Astrocyte (in vitro differentiated cells and primary cell): ENCODE measurements around the gene DISC1. TPM values are rescaled to one million over a fixed set of nuclear protein-coding genes. Genes with fewer than 3 reads are reported as not detected.
A peak's percentile ranks its signal among the peaks of the same experiment; 100 is the strongest.

ENCODE experiments used
- DNase-seq: peaks from one replicate; pipeline ENCODE4 v3.0.0-alpha.2; 2010; ENCODE audit warnings: low read depth
- FAIRE-seq: peaks from 2 replicates; lab custom pipeline; 2011; peaks lifted over from hg19 to GRCh38; lab: Jason Lieb, UNC
- H2AFZ ChIP-seq: 2 replicates; pipeline ENCODE4 v1.6.0; 2012; ENCODE audit warnings: low read depth, low read length, inconsistent platforms
- H3K27ac ChIP-seq: 2 replicates; pipeline ENCODE4 v1.5.1; 2011; ENCODE audit warnings: low read depth, low read length, inconsistent platforms
- H3K27me3 ChIP-seq: 2 replicates; pipeline ENCODE4 v1.6.0; 2011; ENCODE audit warnings: low read length, inconsistent platforms; ENCODE audit not compliant: insufficient read depth
- H3K36me3 ChIP-seq: 2 replicates; pipeline ENCODE4 v1.5.1; 2011; ENCODE audit warnings: low read length, inconsistent platforms; ENCODE audit not compliant: insufficient read depth
- H3K4me1 ChIP-seq: 2 replicates; pipeline ENCODE4 v1.5.1; 2011; ENCODE audit warnings: low read length, inconsistent platforms; ENCODE audit not compliant: insufficient read depth
- H3K4me2 ChIP-seq: 2 replicates; pipeline ENCODE4 v1.6.0; 2012; ENCODE audit warnings: low read length, inconsistent platforms
- H3K4me3 ChIP-seq: 2 replicates; pipeline ENCODE4 v1.5.1; 2011; ENCODE audit warnings: low read depth, mild to moderate bottlenecking, low read length, inconsistent platforms; ENCODE audit not compliant: insufficient read depth
- H3K79me2 ChIP-seq: 2 replicates; pipeline ENCODE4 v1.6.0; 2012; ENCODE audit warnings: mild to moderate bottlenecking, low read length, inconsistent platforms; ENCODE audit not compliant: insufficient read depth
- H3K9ac ChIP-seq: 2 replicates; pipeline ENCODE4 v1.6.0; 2012; ENCODE audit warnings: mild to moderate bottlenecking, low read length, inconsistent platforms
- H3K9me3 ChIP-seq: 2 replicates; pipeline ENCODE4 v1.5.1; 2012; ENCODE audit warnings: low read depth, mild to moderate bottlenecking, low read length, inconsistent platforms; ENCODE audit not compliant: insufficient read depth
- H4K20me1 ChIP-seq: 2 replicates; pipeline ENCODE4 v1.6.0; 2012; ENCODE audit warnings: low read length, inconsistent platforms; ENCODE audit not compliant: insufficient read depth
- H3K27ac Mint-ChIP-seq: one replicate; pipeline ENCODE4 v1.8.0; 2021; ENCODE audit warnings: mild to moderate bottlenecking, mixed read lengths; ENCODE audit not compliant: unreplicated experiment
- H3K27me3 Mint-ChIP-seq: one replicate; pipeline ENCODE4 v1.8.0; 2021; ENCODE audit warnings: low read depth, mixed read lengths; ENCODE audit not compliant: unreplicated experiment
- H3K36me3 Mint-ChIP-seq: one replicate; pipeline ENCODE4 v1.8.0; 2021; ENCODE audit warnings: low read depth, mixed read lengths; ENCODE audit not compliant: unreplicated experiment
- H3K4me1 Mint-ChIP-seq: one replicate; pipeline ENCODE4 v1.8.0; 2021; ENCODE audit warnings: low read depth, mixed read lengths; ENCODE audit not compliant: unreplicated experiment
- H3K4me3 Mint-ChIP-seq: one replicate; pipeline ENCODE4 v1.8.0; 2021; ENCODE audit warnings: mild to moderate bottlenecking, moderate library complexity, mixed read lengths; ENCODE audit not compliant: unreplicated experiment
- H3K9me3 Mint-ChIP-seq: one replicate; pipeline ENCODE4 v1.8.0; 2021; ENCODE audit warnings: mild to moderate bottlenecking, mixed read lengths; ENCODE audit not compliant: unreplicated experiment
- CTCF ChIP-seq: IDR thresholded peaks from 2 replicates; pipeline ENCODE4 v1.5.1; 2011; ENCODE audit warnings: low read depth, mild to moderate bottlenecking, inconsistent platforms, low read length, moderate library complexity; ENCODE audit not compliant: insufficient read depth
- EZH2 ChIP-seq: IDR thresholded peaks from 2 replicates; pipeline ENCODE4 v1.6.1; 2012; ENCODE audit warnings: mild to moderate bottlenecking, low read length, inconsistent platforms; ENCODE audit not compliant: insufficient read depth
- total RNA-seq: library from RNA; stranded (reverse); gene quantifications from 2 replicates; pipeline ENCODE4 v1.2.1, GENCODE V29; 2021

The DISC1 gene
- total RNA-seq, 1 donor from 2014 or later, result 9.1 TPM

- H2AFZ ChIP-seq, result no peak overlapping the region
- H3K36me3 ChIP-seq, result no peaks in the 10 kb centered on the region
- Mint-ChIP-seq H3K27me3 (no peaks in the 10 kb centered on the region), H3K9me3 (no peaks in the 10 kb centered on the region), H3K36me3 (no peaks in the 10 kb centered on the region), H3K4me1 (peaks cover 4% of the 10 kb centered on the region), H3K27ac (no peak overlapping the region), H3K4me3 (no peak overlapping the region)
- no peaks in the 10 kb centered on the region for H3K79me2 ChIP-seq
- no peak overlapping the region for H3K4me3 ChIP-seq
- FAIRE-seq (no peak), DNase-seq (no peak)
- H4K20me1 ChIP-seq, result no peaks in the 10 kb centered on the region
- H3K9ac ChIP-seq, result no peak overlapping the region
- H3K4me2 ChIP-seq, result no peak overlapping the region
- TF ChIP-seq CTCF, result no peak
- peaks cover 4% of the 10 kb centered on the region for H3K4me1 ChIP-seq
- no peaks in the 10 kb centered on the region for H3K27me3 ChIP-seq
- no peak overlapping the region for H3K27ac ChIP-seq
- H3K9me3 ChIP-seq, result no peaks in the 10 kb centered on the region
Observed at GRCh38 chr1:231580874-231581273, 45.7 kb upstream of the DISC1 start.

DNA sequence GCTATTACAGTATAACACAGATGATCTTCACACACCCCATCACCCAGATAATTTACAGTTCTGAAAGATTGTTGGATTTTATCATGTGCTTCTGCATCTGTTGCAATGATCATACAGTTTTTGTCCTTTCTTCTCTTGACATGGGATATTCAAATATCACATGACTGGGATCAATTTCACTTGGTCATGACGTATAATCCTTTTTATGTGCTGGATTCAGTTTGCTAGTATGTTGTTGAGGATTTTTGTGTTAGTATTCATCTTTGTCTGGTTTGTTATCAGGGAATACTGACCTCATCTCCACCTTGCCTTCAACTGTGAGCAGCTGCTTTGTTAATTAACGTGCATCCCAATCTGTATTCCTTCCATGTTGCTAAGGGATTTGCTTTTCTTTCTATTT is 44.7 kb upstream of the DISC1 start:
- Histone ChIP-seq H3K79me2 (no peaks in the 10 kb centered on the region), H3K36me3 (no peaks in the 10 kb centered on the region), H3K4me2 (no peak overlapping the region), H4K20me1 (no peaks in the 10 kb centered on the region), H3K9me3 (no peaks in the 10 kb centered on the region), H3K27ac (no peak overlapping the region), H3K27me3 (no peaks in the 10 kb centered on the region), H3K4me1 (peaks cover 4% of the 10 kb centered on the region), H2AFZ (no peak overlapping the region), H3K4me3 (no peak overlapping the region), H3K9ac (no peak overlapping the region)
- Mint-ChIP-seq H3K4me1 (peaks cover 4% of the 10 kb centered on the region), H3K9me3 (no peaks in the 10 kb centered on the region), H3K27me3 (no peaks in the 10 kb centered on the region), H3K27ac (no peak overlapping the region), H3K36me3 (no peaks in the 10 kb centered on the region), H3K4me3 (no peak overlapping the region)
- FAIRE-seq, result no peak
- peak; percentile 36 for DNase-seq
- TF ChIP-seq EZH2 (no peak), CTCF (no peak)

DNA sequence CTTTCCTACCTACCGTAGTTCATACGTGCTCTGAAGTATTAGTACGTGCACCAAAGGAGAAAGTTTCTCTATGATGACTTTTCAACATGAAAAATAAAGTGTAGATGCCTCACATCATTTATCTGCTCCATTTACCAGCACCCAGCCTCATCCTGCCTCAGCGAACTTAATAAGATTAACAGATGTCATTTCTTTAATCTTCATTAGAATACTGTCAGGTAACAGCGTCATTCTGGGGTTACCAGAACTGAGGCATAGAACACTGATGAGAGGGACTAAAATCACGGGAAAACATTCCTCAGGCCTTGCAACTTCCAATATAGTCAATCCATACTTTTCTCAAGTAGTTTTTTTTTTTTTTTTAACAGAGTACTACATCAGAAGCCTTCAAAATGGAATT is 43.2 kb upstream of the DISC1 start:
- H3K9me3 Mint-ChIP-seq, result no peaks in the 10 kb centered on the region
- Histone ChIP-seq H3K9ac (no peak overlapping the region), H3K4me3 (no peak overlapping the region), H3K27me3 (no peaks in the 10 kb centered on the region), H4K20me1 (no peaks in the 10 kb centered on the region), H3K9me3 (no peaks in the 10 kb centered on the region), H2AFZ (no peak overlapping the region), H3K4me2 (no peak overlapping the region), H3K36me3 (no peaks in the 10 kb centered on the region), H3K4me1 (peaks cover 4% of the 10 kb centered on the region), H3K27ac (no peak overlapping the region), H3K79me2 (no peaks in the 10 kb centered on the region)
- FAIRE-seq (no peak), DNase-seq (no peak)
- H3K4me1 Mint-ChIP-seq, result peaks cover 4% of the 10 kb centered on the region
- H3K36me3 Mint-ChIP-seq, result no peaks in the 10 kb centered on the region
- TF ChIP-seq CTCF (no peak), EZH2 (no peak)
- H3K4me3 Mint-ChIP-seq, result no peak overlapping the region
- no peaks in the 10 kb centered on the region for H3K27me3 Mint-ChIP-seq
- H3K27ac Mint-ChIP-seq, result no peak overlapping the region
